RWPE2 (cell line): ENCODE measurements around the gene PET100.
A peak's percentile ranks its signal among the peaks of the same experiment; 100 is the strongest.

Experiments
- ATAC-seq: fragments of 200-7000 bp; cut with Tn5 transposase; 3 replicates; pipeline ENCODE4 v1.9.1; 2021; ENCODE audit warnings: low read depth
- DNase-seq: peaks from one replicate; pipeline ENCODE4 v3.0.0-alpha.2; 2020; ENCODE audit warnings: low spot score
- H3K27ac ChIP-seq: fragments of 450-650 bp; 2 replicates; pipeline ENCODE4 v1.5.1; 2017; ENCODE audit warnings: mild to moderate bottlenecking; ENCODE audit not compliant: poor library complexity, severe bottlenecking
- H3K27me3 ChIP-seq: fragments of 250-450 bp; sonication (Bioruptor Pico); 2 replicates; pipeline ENCODE4 v1.5.1; 2021; ENCODE audit warnings: mild to moderate bottlenecking, moderate library complexity; ENCODE audit not compliant: insufficient read depth, poor library complexity, severe bottlenecking
- H3K36me3 ChIP-seq: fragments of 250-450 bp; sonication (Bioruptor Pico); 2 replicates; pipeline ENCODE4 v1.5.1; 2020; ENCODE audit warnings: low read depth, mild to moderate bottlenecking, moderate library complexity
- H3K4me1 ChIP-seq: fragments of 250-450 bp; sonication (Bioruptor Pico); 2 replicates; pipeline ENCODE4 v1.5.1; 2021; ENCODE audit warnings: mild to moderate bottlenecking, moderate library complexity; ENCODE audit not compliant: insufficient read depth, poor library complexity, severe bottlenecking
- H3K4me3 ChIP-seq: fragments of 250-450 bp; sonication (Bioruptor Pico); 2 replicates; pipeline ENCODE4 v1.5.1; 2021; ENCODE audit warnings: mild to moderate bottlenecking, moderate library complexity; ENCODE audit not compliant: severe bottlenecking
- H3K9me3 ChIP-seq: fragments of 250-450 bp; sonication (Bioruptor Pico); 2 replicates; pipeline ENCODE4 v1.5.1; 2021; ENCODE audit warnings: mild to moderate bottlenecking, moderate library complexity; ENCODE audit not compliant: severe bottlenecking
- TF ChIP-seq, protein P1 (sequence below): fragments of 450-650 bp; IDR thresholded peaks from one replicate; pipeline ENCODE4 v1.5.1; 2017; ENCODE audit warnings: mild to moderate bottlenecking, moderate library complexity; ENCODE audit not compliant: poor library complexity, severe bottlenecking

Gene PET100

GRCh38 chr19:7625763-7626372, 3.7 kb upstream of the PET100 start:
- peaks cover 4% of the 10 kb centered on the region for H3K4me1 ChIP-seq
- no peak overlapping the region for H3K27ac ChIP-seq
- ATAC-seq (no peak), DNase-seq (no peak)
- TF ChIP-seq, protein P1, sequence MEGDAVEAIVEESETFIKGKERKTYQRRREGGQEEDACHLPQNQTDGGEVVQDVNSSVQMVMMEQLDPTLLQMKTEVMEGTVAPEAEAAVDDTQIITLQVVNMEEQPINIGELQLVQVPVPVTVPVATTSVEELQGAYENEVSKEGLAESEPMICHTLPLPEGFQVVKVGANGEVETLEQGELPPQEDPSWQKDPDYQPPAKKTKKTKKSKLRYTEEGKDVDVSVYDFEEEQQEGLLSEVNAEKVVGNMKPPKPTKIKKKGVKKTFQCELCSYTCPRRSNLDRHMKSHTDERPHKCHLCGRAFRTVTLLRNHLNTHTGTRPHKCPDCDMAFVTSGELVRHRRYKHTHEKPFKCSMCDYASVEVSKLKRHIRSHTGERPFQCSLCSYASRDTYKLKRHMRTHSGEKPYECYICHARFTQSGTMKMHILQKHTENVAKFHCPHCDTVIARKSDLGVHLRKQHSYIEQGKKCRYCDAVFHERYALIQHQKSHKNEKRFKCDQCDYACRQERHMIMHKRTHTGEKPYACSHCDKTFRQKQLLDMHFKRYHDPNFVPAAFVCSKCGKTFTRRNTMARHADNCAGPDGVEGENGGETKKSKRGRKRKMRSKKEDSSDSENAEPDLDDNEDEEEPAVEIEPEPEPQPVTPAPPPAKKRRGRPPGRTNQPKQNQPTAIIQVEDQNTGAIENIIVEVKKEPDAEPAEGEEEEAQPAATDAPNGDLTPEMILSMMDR, result no peak
- no peaks in the 10 kb centered on the region for H3K27me3 ChIP-seq
- no peaks in the 10 kb centered on the region for H3K9me3 ChIP-seq
- no peak overlapping the region for H3K4me3 ChIP-seq
- H3K36me3 ChIP-seq, result peaks cover 39% of the 10 kb centered on the region

- no peak overlapping the region for H3K4me3 ChIP-seq
- H3K36me3 ChIP-seq, result peaks cover 31% of the 10 kb centered on the region
Measured at GRCh38 chr19:7627166-7627565, 2.4 kb upstream of the PET100 start.

DNA sequence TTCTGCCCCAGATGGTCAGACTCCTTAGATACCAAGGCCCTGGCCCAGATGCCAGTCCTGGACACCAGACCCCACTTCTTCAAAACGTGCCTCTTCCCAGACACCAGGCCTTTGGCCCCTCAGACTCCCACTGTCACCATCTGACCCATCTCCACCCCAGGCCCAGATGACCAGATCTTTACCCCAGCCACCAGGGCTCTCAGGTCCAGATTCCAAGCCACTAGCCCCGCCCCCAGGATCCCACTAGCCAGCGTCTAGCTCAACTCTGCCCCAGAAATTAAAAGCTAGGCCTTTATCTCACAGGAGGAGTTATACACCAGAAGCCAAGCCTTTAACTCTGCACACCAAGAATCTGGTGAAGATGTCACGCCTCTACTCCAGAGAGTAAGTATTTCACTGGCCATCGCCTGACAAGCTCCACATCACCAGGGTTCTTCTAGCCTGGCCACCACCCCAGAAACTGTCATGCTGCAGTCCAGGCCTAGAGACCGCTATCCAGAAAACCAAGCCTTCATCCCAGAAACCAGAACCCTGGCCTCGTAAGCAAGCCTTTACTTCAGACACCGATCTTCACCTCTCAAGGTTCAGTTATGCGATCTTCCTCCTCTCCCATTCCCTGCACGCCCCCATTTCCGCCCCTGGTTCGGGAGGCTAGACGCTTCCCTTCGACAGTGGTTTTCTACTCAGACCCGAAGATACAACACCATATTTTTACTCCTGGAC, 843 bp upstream of the PET100 start:
- Histone ChIP-seq H3K9me3 (no peaks in the 10 kb centered on the region), H3K4me1 (peaks cover 5% of the 10 kb centered on the region), H3K4me3 (peak overlapping the region; percentile 91), H3K27me3 (no peaks in the 10 kb centered on the region), H3K27ac (peak overlapping the region; percentile 15), H3K36me3 (peaks cover 21% of the 10 kb centered on the region)
- TF ChIP-seq, protein P1, result no peak
- DNase-seq (no peak), ATAC-seq (no peak)

More at GRCh38 chr19:7627166-7627565, 2.4 kb upstream of the PET100 start:
- DNase-seq (no peak), ATAC-seq (no peak)
- Histone ChIP-seq H3K27me3 (no peaks in the 10 kb centered on the region), H3K4me1 (peaks cover 5% of the 10 kb centered on the region), H3K27ac (no peak overlapping the region), H3K9me3 (no peaks in the 10 kb centered on the region)
- TF ChIP-seq, protein P1, result no peak

GRCh38 chr19:7631577-7631976, 2.0 kb downstream of the PET100 start:
- Histone ChIP-seq H3K4me1 (peaks cover 7% of the 10 kb centered on the region), H3K27me3 (no peaks in the 10 kb centered on the region), H3K4me3 (no peak overlapping the region), H3K9me3 (no peaks in the 10 kb centered on the region), H3K36me3 (peaks cover 13% of the 10 kb centered on the region; the same call in 1 of the 2 replicates), H3K27ac (no peak overlapping the region)
- no peak for DNase-seq
- no peak for ATAC-seq
- TF ChIP-seq, protein P1, result no peak
